MM.1S (cell line): Measurements from ENCODE around the gene SP8.

Experiments
- DNase-seq: peaks from one replicate; pipeline ENCODE4 v3.0.0-alpha.2; 2015
- H2AFZ ChIP-seq: fragments of 300-600 bp; sonication (generic); 2 replicates; pipeline ENCODE4 v1.6.0; 2016; ENCODE audit warnings: antibody characterized with exemption, low read length
- H3F3A ChIP-seq: fragments of 300-600 bp; sonication (generic); 2 replicates; pipeline ENCODE4 v1.6.1; 2016; ENCODE audit warnings: mild to moderate bottlenecking, antibody characterized with exemption, low read length, moderate library complexity, mixed read lengths; ENCODE audit not compliant: insufficient read depth
- H3K27ac ChIP-seq: fragments of 300-600 bp; sonication (generic); 2 replicates; pipeline ENCODE4 v1.5.1; 2016; ENCODE audit warnings: mild to moderate bottlenecking, low read length
- H3K27me3 ChIP-seq: fragments of 300-600 bp; sonication (generic); replicated peaks from 2 replicates; pipeline ENCODE4 v1.6.0; 2016; ENCODE audit warnings: low read length; ENCODE audit not compliant: insufficient read depth
- H3K36me3 ChIP-seq: fragments of 300-600 bp; sonication (generic); replicated peaks from 2 replicates; pipeline ENCODE4 v1.6.1; 2016; ENCODE audit warnings: mild to moderate bottlenecking, low read length, mixed read lengths; ENCODE audit not compliant: insufficient read depth
- H3K4me1 ChIP-seq: fragments of 300-600 bp; sonication (generic); 2 replicates; pipeline ENCODE4 v1.6.1; 2016; ENCODE audit warnings: low read length, mixed read lengths
- H3K4me2 ChIP-seq: fragments of 300-600 bp; sonication (generic); 2 replicates; pipeline ENCODE4 v1.6.0; 2016; ENCODE audit warnings: low read depth, low read length
- H3K4me3 ChIP-seq: fragments of 300-600 bp; sonication (generic); 2 replicates; pipeline ENCODE4 v1.5.1; 2016; ENCODE audit warnings: low read length, mixed read lengths
- H3K79me2 ChIP-seq: fragments of 300-600 bp; sonication (generic); 2 replicates; pipeline ENCODE4 v1.6.1; 2016; ENCODE audit warnings: mixed run types, low read length, mixed read lengths
- H3K9ac ChIP-seq: fragments of 300-600 bp; sonication (generic); 2 replicates; pipeline ENCODE4 v1.6.1; 2016; ENCODE audit warnings: low read length, mixed read lengths
- H3K9me2 ChIP-seq: fragments of 300-600 bp; sonication (generic); replicated peaks from 2 replicates; pipeline ENCODE4 v1.6.1; 2016; ENCODE audit warnings: mild to moderate bottlenecking, low read length, mixed read lengths; ENCODE audit not compliant: insufficient read depth
- H3K9me3 ChIP-seq: fragments of 300-600 bp; sonication (generic); replicated peaks from 2 replicates; pipeline ENCODE4 v1.6.1; 2016; ENCODE audit warnings: mild to moderate bottlenecking, low read length, mixed read lengths; ENCODE audit not compliant: insufficient read depth
- H4K20me1 ChIP-seq: fragments of 300-600 bp; sonication (generic); 2 replicates; pipeline ENCODE4 v1.6.1; 2016; ENCODE audit warnings: mild to moderate bottlenecking, low read length, moderate library complexity, mixed read lengths; ENCODE audit not compliant: insufficient read depth
- EZH2 ChIP-seq: fragments of 300-600 bp; sonication (generic); optimal IDR thresholded peaks from 2 replicates; pipeline ENCODE3; 2017; ENCODE audit warnings: low read depth, mild to moderate bottlenecking, antibody characterized with exemption, low read length, mixed read lengths
- EZH2phosphoT487 ChIP-seq: fragments of 300-600 bp; sonication (generic); IDR thresholded peaks from 2 replicates; pipeline ENCODE4 v1.6.1; 2018; ENCODE audit warnings: antibody characterized with exemption, low read length
- TF ChIP-seq, protein P1 (sequence below): fragments of 300-600 bp; sonication (generic); IDR thresholded peaks from 2 replicates; pipeline ENCODE4 v1.5.1; 2016; ENCODE audit warnings: antibody characterized with exemption, low read length, mixed read lengths

SP8 gene

DNA sequence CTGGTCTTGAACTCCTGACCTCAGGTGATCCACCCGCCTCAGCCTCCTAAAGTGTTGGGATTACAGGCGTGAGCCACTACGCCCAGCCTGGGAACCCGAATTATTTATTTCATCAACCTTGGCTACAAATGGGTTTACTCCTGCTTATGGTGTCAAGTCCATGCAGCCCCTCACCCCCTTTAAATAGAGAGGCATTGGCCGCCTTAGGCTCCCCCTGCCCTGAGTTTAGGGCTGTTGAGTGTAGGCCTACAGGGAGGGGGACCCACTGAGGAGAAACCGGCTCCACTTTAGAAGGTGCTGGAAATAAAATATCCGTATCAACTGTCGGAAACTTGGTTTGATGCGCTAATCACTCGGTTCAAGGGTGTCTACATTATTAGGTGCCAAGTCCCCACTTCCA lies 8.7 kb upstream of the SP8 start:
- no peaks in the 10 kb centered on the region for H3K27me3 ChIP-seq
- H3K4me2 ChIP-seq: no peak overlapping the region
- no peak overlapping the region for H3K27ac ChIP-seq
- no peaks in the 10 kb centered on the region for H3K79me2 ChIP-seq
- no peaks in the 10 kb centered on the region for H3K36me3 ChIP-seq
- H3K9ac ChIP-seq: no peak overlapping the region
- no peaks in the 10 kb centered on the region for H3K4me1 ChIP-seq
- no peak for DNase-seq
- no peak overlapping the region for H3K4me3 ChIP-seq
- H3K9me3 ChIP-seq: no peaks in the 10 kb centered on the region
- H3K9me2 ChIP-seq: no peaks in the 10 kb centered on the region
- no peaks in the 10 kb centered on the region for H4K20me1 ChIP-seq
- no peak overlapping the region for H2AFZ ChIP-seq
- H3F3A ChIP-seq: peaks cover 12% of the 10 kb centered on the region
- TF ChIP-seq EZH2: no peak
- TF ChIP-seq EZH2phosphoT487: no peak
- TF ChIP-seq, protein P1, sequence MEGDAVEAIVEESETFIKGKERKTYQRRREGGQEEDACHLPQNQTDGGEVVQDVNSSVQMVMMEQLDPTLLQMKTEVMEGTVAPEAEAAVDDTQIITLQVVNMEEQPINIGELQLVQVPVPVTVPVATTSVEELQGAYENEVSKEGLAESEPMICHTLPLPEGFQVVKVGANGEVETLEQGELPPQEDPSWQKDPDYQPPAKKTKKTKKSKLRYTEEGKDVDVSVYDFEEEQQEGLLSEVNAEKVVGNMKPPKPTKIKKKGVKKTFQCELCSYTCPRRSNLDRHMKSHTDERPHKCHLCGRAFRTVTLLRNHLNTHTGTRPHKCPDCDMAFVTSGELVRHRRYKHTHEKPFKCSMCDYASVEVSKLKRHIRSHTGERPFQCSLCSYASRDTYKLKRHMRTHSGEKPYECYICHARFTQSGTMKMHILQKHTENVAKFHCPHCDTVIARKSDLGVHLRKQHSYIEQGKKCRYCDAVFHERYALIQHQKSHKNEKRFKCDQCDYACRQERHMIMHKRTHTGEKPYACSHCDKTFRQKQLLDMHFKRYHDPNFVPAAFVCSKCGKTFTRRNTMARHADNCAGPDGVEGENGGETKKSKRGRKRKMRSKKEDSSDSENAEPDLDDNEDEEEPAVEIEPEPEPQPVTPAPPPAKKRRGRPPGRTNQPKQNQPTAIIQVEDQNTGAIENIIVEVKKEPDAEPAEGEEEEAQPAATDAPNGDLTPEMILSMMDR: no peak

GRCh38 chr7:20794676-20795075 lies 8.0 kb upstream of the SP8 start:
- Histone ChIP-seq H3K27ac (no peak overlapping the region), H3K4me2 (no peak overlapping the region), H3K9me2 (no peaks in the 10 kb centered on the region), H3K36me3 (no peaks in the 10 kb centered on the region), H3K27me3 (no peaks in the 10 kb centered on the region), H3K4me3 (no peak overlapping the region), H3K9ac (no peak overlapping the region), H3K9me3 (no peaks in the 10 kb centered on the region), H4K20me1 (no peaks in the 10 kb centered on the region), H2AFZ (no peak overlapping the region), H3K79me2 (no peaks in the 10 kb centered on the region), H3F3A (peaks cover 12% of the 10 kb centered on the region), H3K4me1 (no peaks in the 10 kb centered on the region)
- TF ChIP-seq EZH2phosphoT487: no peak
- no peak for TF ChIP-seq EZH2
- TF ChIP-seq, protein P1: no peak
- no peak for DNase-seq

- H3F3A ChIP-seq: peaks cover 9% of the 10 kb centered on the region
- TF ChIP-seq, protein P1: no peak
- TF ChIP-seq EZH2phosphoT487 (no peak), EZH2 (no peak)
- H3K9me2 ChIP-seq: no peaks in the 10 kb centered on the region
- H3K9ac ChIP-seq: no peak overlapping the region
- no peaks in the 10 kb centered on the region for H3K79me2 ChIP-seq
- DNase-seq: no peak
- no peaks in the 10 kb centered on the region for H3K9me3 ChIP-seq
- no peaks in the 10 kb centered on the region for H3K27me3 ChIP-seq
- H3K4me2 ChIP-seq: no peak overlapping the region
- H3K36me3 ChIP-seq: no peaks in the 10 kb centered on the region
- H3K27ac ChIP-seq: no peak overlapping the region
- H2AFZ ChIP-seq: no peak overlapping the region
- no peak overlapping the region for H3K4me3 ChIP-seq
- no peaks in the 10 kb centered on the region for H3K4me1 ChIP-seq
- no peaks in the 10 kb centered on the region for H4K20me1 ChIP-seq
Measured at GRCh38 chr7:20793694-20794394, 7.2 kb upstream of the SP8 start.
